Breast epithelium (tissue), 4 donors: ENCODE results near the gene TMPRSS5. TPM values are rescaled to one million over a fixed set of nuclear protein-coding genes. Genes with fewer than 3 reads are reported as not detected.
A peak's percentile ranks its signal among the peaks of the same experiment; 100 is the strongest.

ENCODE experiments used
- DNase-seq, 2 donors: peaks; one replicate each; pipeline ENCODE4 v3.0.0-alpha.2; 2019; ENCODE audit warnings: low spot score in 2 of 2
- H3K27ac ChIP-seq, 2 donors: fragments of 200-600 bp; sonication (generic) in 1 of 2; one replicate each; pipeline ENCODE4 v1.5.1; 2016 to 2019; ENCODE audit warnings: mild to moderate bottlenecking in 1 of 2
- H3K27me3 ChIP-seq, 2 donors: fragments of 200-600 bp; sonication (generic) in 1 of 2; one replicate each; pipeline versions ENCODE4 v1.5.1 to v1.6.0; 2017 to 2019; ENCODE audit warnings: control low read depth in 1 of 2, mild to moderate bottlenecking in 1 of 2
- H3K36me3 ChIP-seq: fragments of 200-600 bp; one replicate; pipeline ENCODE4 v1.5.1; 2019
- H3K4me1 ChIP-seq, 2 donors: fragments of 200-600 bp; sonication (generic); one replicate each; pipeline ENCODE4 v1.5.1; 2016 to 2019; ENCODE audit warnings: control low read depth in 1 of 2
- H3K4me3 ChIP-seq, 3 donors: fragments of 200-600 bp; sonication (generic); 1 replicate in 2 of 3; 2 replicates in 1 of 3; pipeline ENCODE4 v1.5.1; 2016 to 2019; ENCODE audit warnings: mild to moderate bottlenecking in 3 of 3, moderate library complexity in 2 of 3
- H3K9me3 ChIP-seq, 2 donors: fragments of 200-600 bp; sonication (generic) in 1 of 2; one replicate each; pipeline ENCODE4 v1.5.1; 2016 to 2019; ENCODE audit warnings: control low read depth in 1 of 2
- CTCF ChIP-seq, 3 donors: fragments of 450-650 bp; IDR thresholded peaks; one replicate each; pipeline ENCODE4 v1.5.1; 2016 to 2017; ENCODE audit warnings: antibody characterized with exemption in 3 of 3, mild to moderate bottlenecking in 3 of 3, moderate library complexity in 3 of 3
- POLR2A ChIP-seq: fragments of 450-650 bp; IDR thresholded peaks from one replicate; pipeline ENCODE4 v1.6.1; 2016; ENCODE audit warnings: antibody characterized with exemption, mild to moderate bottlenecking, moderate library complexity
- POLR2AphosphoS5 ChIP-seq, 3 donors: sonication (generic); formaldehyde crosslinking; IDR thresholded peaks; one replicate each; pipeline ENCODE4 v1.6.1; 2017; ENCODE audit warnings: antibody characterized with exemption in 3 of 3
- intact Hi-C: fragments of 100-400 bp; cut with DNase I; formaldehyde crosslinking; loops from one replicate; pipeline ENCODE4 v1.15.1; 2023; ENCODE audit warnings: low total_unique reads
- total RNA-seq, 3 donors: library from RNA; depleted of rRNA; stranded (reverse); fragments of >200 nt; gene quantifications; one replicate each; pipeline ENCODE4 v1.1.0, GENCODE V29; 2016

Gene TMPRSS5
- total RNA-seq, 3 donors from 2014 or later, result 1.6 to 11.3 (median 4.9) TPM

- no peak overlapping the region for H3K27ac ChIP-seq
Observed at GRCh38 chr11:113670831-113671215, 35.3 kb downstream of the TMPRSS5 start.

GRCh38 chr11:113670149-113670830, 35.8 kb downstream of the TMPRSS5 start:
- H3K27me3 ChIP-seq, result no peaks in the 10 kb centered on the region
- H3K4me1 ChIP-seq, result no peaks in the 10 kb centered on the region
- no peak overlapping the region for H3K4me3 ChIP-seq
- TF ChIP-seq POLR2AphosphoS5 (IDR thresholded peaks at IDR 0.05) (no peak), CTCF (IDR thresholded peaks at IDR 0.05) (no peak), POLR2A (no peak)
- peaks cover 0 to 11% of the 10 kb centered on the region in 2 donors for H3K9me3 ChIP-seq
- intact Hi-C loops, result no loop called here
- H3K27ac ChIP-seq, result no peak overlapping the region
- DNase-seq, result no peak
- H3K36me3 ChIP-seq, result no peaks in the 10 kb centered on the region

More at GRCh38 chr11:113670831-113671215, 35.3 kb downstream of the TMPRSS5 start:
- DNase-seq, result no peak
- no peaks in the 10 kb centered on the region for H3K4me1 ChIP-seq
- intact Hi-C loops, result no loop called here
- no peak overlapping the region for H3K4me3 ChIP-seq
- no peaks in the 10 kb centered on the region for H3K27me3 ChIP-seq
- no peak for TF ChIP-seq CTCF (IDR thresholded peaks at IDR 0.05)
- peaks cover 0 to 9% of the 10 kb centered on the region in 2 donors for H3K9me3 ChIP-seq
- H3K36me3 ChIP-seq, result no peaks in the 10 kb centered on the region

GRCh38 chr11:113668255-113668654, 37.9 kb downstream of the TMPRSS5 start:
- TF ChIP-seq POLR2A (no peak), CTCF (IDR thresholded peaks at IDR 0.05) (no peak), POLR2AphosphoS5 (IDR thresholded peaks at IDR 0.05) (no peak)
- intact Hi-C loops, result no loop called here
- peak overlapping the region in 1 of 2 donors; percentile 31 for H3K27ac ChIP-seq
- H3K4me3 ChIP-seq, result no peak overlapping the region
- no peaks in the 10 kb centered on the region for H3K4me1 ChIP-seq
- H3K36me3 ChIP-seq, result no peaks in the 10 kb centered on the region
- DNase-seq, result no peak
- H3K27me3 ChIP-seq, result no peaks in the 10 kb centered on the region
- peaks cover 0 to 11% of the 10 kb centered on the region in 2 donors for H3K9me3 ChIP-seq

GRCh38 chr11:113667801-113668200, 38.3 kb downstream of the TMPRSS5 start:
- DNase-seq, result no peak
- H3K4me1 ChIP-seq, result no peaks in the 10 kb centered on the region
- intact Hi-C loops, result no loop called here
- TF ChIP-seq POLR2AphosphoS5 (IDR thresholded peaks at IDR 0.05), result no peak
- TF ChIP-seq POLR2A, result no peak
- no peak for TF ChIP-seq CTCF (IDR thresholded peaks at IDR 0.05)
- peaks cover 0 to 11% of the 10 kb centered on the region in 2 donors for H3K9me3 ChIP-seq
- no peak overlapping the region for H3K27ac ChIP-seq
- H3K4me3 ChIP-seq, result no peak overlapping the region
- no peaks in the 10 kb centered on the region for H3K27me3 ChIP-seq
- H3K36me3 ChIP-seq, result no peaks in the 10 kb centered on the region

- H3K27ac ChIP-seq, result peak overlapping the region in 1 of 2 donors; percentile 77
- no peaks in the 10 kb centered on the region for H3K4me1 ChIP-seq
- no peak for TF ChIP-seq POLR2A
- no peak for TF ChIP-seq POLR2AphosphoS5 (IDR thresholded peaks at IDR 0.05)
- TF ChIP-seq CTCF (IDR thresholded peaks at IDR 0.05), result no peak
- no peak overlapping the region for H3K4me3 ChIP-seq
- no peaks in the 10 kb centered on the region for H3K36me3 ChIP-seq
- intact Hi-C loops, result no loop called here
- H3K27me3 ChIP-seq, result no peaks in the 10 kb centered on the region
- H3K9me3 ChIP-seq, result peaks cover 0 to 11% of the 10 kb centered on the region in 2 donors
- no peak for DNase-seq
Observed at GRCh38 chr11:113666584-113666983, 39.5 kb downstream of the TMPRSS5 start.
